HEK293 (cell line): ENCODE measurements around the gene TFPI.

Experiments
- CTCF ChIA-PET: fragments of 350-600 bp; formaldehyde crosslinking; extraction: SDS; loops from one replicate; lab custom pipeline; 2021; ENCODE audit warnings: antibody characterized with exemption; lab: Yijun Ruan, JAX
- POLR2A ChIA-PET: fragments of 300-600 bp; formaldehyde crosslinking; extraction: SDS; loops from one replicate; lab custom pipeline; 2020; ENCODE audit warnings: antibody characterized with exemption, inconsistent platforms; lab: Yijun Ruan, JAX
- H3K27ac ChIP-seq: fragments of 200-500 bp; sonication (Bioruptor generic); 2 replicates; pipeline ENCODE4 v1.5.1; 2014; ENCODE audit warnings: low read depth, low read length, control low read depth, inconsistent platforms; ENCODE audit errors: extremely low read depth
- H3K36me3 ChIP-seq, 2 experiments: fragments of 200-500 bp in 1 of 2; sonication (Bioruptor generic) in 1 of 2; 1 replicate in 1 of 2; 2 replicates in 1 of 2; pipeline ENCODE4 v1.5.1; 2014 to 2017; ENCODE audit warnings: inconsistent platforms in 2 of 2, low read length in 2 of 2; ENCODE audit not compliant: control insufficient read depth in 2 of 2, insufficient read depth in 1 of 2
- H3K4me1 ChIP-seq: fragments of 200-500 bp; sonication (Bioruptor generic); 2 replicates; pipeline ENCODE4 v1.5.1; 2014; ENCODE audit warnings: mild to moderate bottlenecking, low read length, inconsistent platforms; ENCODE audit not compliant: control insufficient read depth, insufficient read depth
- H3K4me3 ChIP-seq: 2 replicates; pipeline ENCODE4 v1.5.1; 2011; ENCODE audit warnings: low read depth, mild to moderate bottlenecking, control low read depth, low read length, moderate library complexity
- H3K9me3 ChIP-seq: fragments of 200-500 bp; sonication (Bioruptor generic); 2 replicates; pipeline ENCODE4 v1.5.1; 2014; ENCODE audit warnings: low read depth, low read length, inconsistent platforms; ENCODE audit not compliant: control insufficient read depth, insufficient read depth
- HOXD13 ChIP-seq: sonication (generic); formaldehyde crosslinking; IDR thresholded peaks from 2 replicates; pipeline ENCODE4 v1.8.0; 2022; ENCODE audit warnings: missing genetic modification reagents, borderline replicate concordance
- PRDM6 ChIP-seq: fragments of 450-650 bp; formaldehyde crosslinking; IDR thresholded peaks from 2 replicates; pipeline ENCODE4 v1.5.1; 2017; ENCODE audit warnings: missing biosample characterization, missing genetic modification characterization
- TRIM28 ChIP-seq: IDR thresholded peaks from 2 replicates; pipeline ENCODE4 v1.6.1; 2011; ENCODE audit warnings: low read length, control low read depth, borderline replicate concordance
- ZNF175 ChIP-seq: fragments of 450-650 bp; formaldehyde crosslinking; IDR thresholded peaks from 2 replicates; pipeline ENCODE4 v1.5.1; 2016; ENCODE audit warnings: missing biosample characterization, missing genetic modification characterization
- ZNF24 ChIP-seq: fragments of 450-650 bp; formaldehyde crosslinking; IDR thresholded peaks from 2 replicates; pipeline ENCODE4 v1.5.1; 2016; ENCODE audit warnings: missing biosample characterization, missing genetic modification characterization
- ZNF449 ChIP-seq: fragments of 450-650 bp; formaldehyde crosslinking; IDR thresholded peaks from 2 replicates; pipeline ENCODE4 v1.5.1; 2017; ENCODE audit warnings: missing biosample characterization, mild to moderate bottlenecking, missing genetic modification characterization, moderate library complexity
- ZNF501 ChIP-seq: fragments of 450-650 bp; formaldehyde crosslinking; IDR thresholded peaks from 2 replicates; pipeline ENCODE4 v1.5.1; 2016; ENCODE audit warnings: missing biosample characterization, missing genetic modification characterization
- ZNF560 ChIP-seq: fragments of 450-650 bp; formaldehyde crosslinking; IDR thresholded peaks from 2 replicates; pipeline ENCODE4 v1.5.1; 2017; ENCODE audit warnings: missing biosample characterization, missing genetic modification characterization, borderline replicate concordance
- ZNF654 ChIP-seq: fragments of 450-650 bp; formaldehyde crosslinking; IDR thresholded peaks from 2 replicates; pipeline ENCODE4 v1.5.1; 2016; ENCODE audit warnings: low read depth, missing biosample characterization, missing genetic modification characterization
- ZNF776 ChIP-seq: fragments of 450-650 bp; formaldehyde crosslinking; IDR thresholded peaks from 2 replicates; pipeline ENCODE4 v1.5.0; 2017; ENCODE audit warnings: missing biosample characterization, missing genetic modification characterization, borderline replicate concordance
- TF ChIP-seq, protein P1 (sequence below): fragments of 450-650 bp; formaldehyde crosslinking; IDR thresholded peaks from 2 replicates; pipeline ENCODE4 v1.5.1; 2016; ENCODE audit warnings: missing biosample characterization, missing genetic modification characterization
- TF ChIP-seq, protein P2 (sequence below): fragments of 450-650 bp; formaldehyde crosslinking; optimal IDR thresholded peaks from 2 replicates; pipeline ENCODE3; 2016; ENCODE audit warnings: missing biosample characterization, mild to moderate bottlenecking, missing genetic modification characterization

The TFPI gene

GRCh38 chr2:187580462-187581124 is 26.4 kb upstream of the TFPI start:
- Histone ChIP-seq H3K27ac (no peak overlapping the region), H3K4me1 (0 out of 2 replicates have a peak, but pooled peaks cover 1% of the 10 kb centered on the region), H3K9me3 (no peaks in the 10 kb centered on the region), H3K4me3 (no peak overlapping the region), H3K36me3 (no peaks in the 10 kb centered on the region)
- ChIA-PET POLR2A (no interaction called here), CTCF (interaction anchor here (0.6 to 9.9 kb wide), 48 partner anchors 10 to 1856 kb away, joined by 3 to 352 read pairs (median 3); partner anchors contain the start of gene TFPI)
- TF ChIP-seq, protein P1, sequence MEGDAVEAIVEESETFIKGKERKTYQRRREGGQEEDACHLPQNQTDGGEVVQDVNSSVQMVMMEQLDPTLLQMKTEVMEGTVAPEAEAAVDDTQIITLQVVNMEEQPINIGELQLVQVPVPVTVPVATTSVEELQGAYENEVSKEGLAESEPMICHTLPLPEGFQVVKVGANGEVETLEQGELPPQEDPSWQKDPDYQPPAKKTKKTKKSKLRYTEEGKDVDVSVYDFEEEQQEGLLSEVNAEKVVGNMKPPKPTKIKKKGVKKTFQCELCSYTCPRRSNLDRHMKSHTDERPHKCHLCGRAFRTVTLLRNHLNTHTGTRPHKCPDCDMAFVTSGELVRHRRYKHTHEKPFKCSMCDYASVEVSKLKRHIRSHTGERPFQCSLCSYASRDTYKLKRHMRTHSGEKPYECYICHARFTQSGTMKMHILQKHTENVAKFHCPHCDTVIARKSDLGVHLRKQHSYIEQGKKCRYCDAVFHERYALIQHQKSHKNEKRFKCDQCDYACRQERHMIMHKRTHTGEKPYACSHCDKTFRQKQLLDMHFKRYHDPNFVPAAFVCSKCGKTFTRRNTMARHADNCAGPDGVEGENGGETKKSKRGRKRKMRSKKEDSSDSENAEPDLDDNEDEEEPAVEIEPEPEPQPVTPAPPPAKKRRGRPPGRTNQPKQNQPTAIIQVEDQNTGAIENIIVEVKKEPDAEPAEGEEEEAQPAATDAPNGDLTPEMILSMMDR (tag by site-specific recombination), result peak; percentile 63; the same call in 1 of the 2 replicates
- TF ChIP-seq ZNF449 (tag by site-specific recombination), result no peak
- TF ChIP-seq ZNF175 (tag by site-specific recombination), result no peak
- TF ChIP-seq ZNF654 (tag by site-specific recombination), result peak; percentile 68
- TF ChIP-seq ZNF776 (tag by site-specific recombination), result no peak
- TF ChIP-seq HOXD13 (CRISPR knock-in tag), result no peak
- TF ChIP-seq PRDM6 (tag by site-specific recombination), result peak; percentile 33; the same call in 1 of the 2 replicates
- TF ChIP-seq ZNF560, result no peak

- TF ChIP-seq ZNF24 (tag by site-specific recombination) (no peak), ZNF501 (no peak)
- TF ChIP-seq, protein P1 (tag by site-specific recombination), result peak; percentile 57
- Histone ChIP-seq H3K9me3 (no peaks in the 10 kb centered on the region), H3K4me3 (no peak overlapping the region), H3K4me1 (0 out of 2 replicates have a peak, but pooled peaks cover 3% of the 10 kb centered on the region), H3K36me3 (no peaks in the 10 kb centered on the region), H3K27ac (no peak overlapping the region)
- CTCF ChIA-PET, result interaction anchor here (0.6 to 9.9 kb wide), 3 partner anchors 33 to 715 kb away, joined by 3 to 352 read pairs (median 4); no protein-coding TSS in a partner anchor
- POLR2A ChIA-PET, result no interaction called here
These were observed 23.1 kb upstream of the TFPI start for GRCh38 chr2:187577310-187577709.

DNA sequence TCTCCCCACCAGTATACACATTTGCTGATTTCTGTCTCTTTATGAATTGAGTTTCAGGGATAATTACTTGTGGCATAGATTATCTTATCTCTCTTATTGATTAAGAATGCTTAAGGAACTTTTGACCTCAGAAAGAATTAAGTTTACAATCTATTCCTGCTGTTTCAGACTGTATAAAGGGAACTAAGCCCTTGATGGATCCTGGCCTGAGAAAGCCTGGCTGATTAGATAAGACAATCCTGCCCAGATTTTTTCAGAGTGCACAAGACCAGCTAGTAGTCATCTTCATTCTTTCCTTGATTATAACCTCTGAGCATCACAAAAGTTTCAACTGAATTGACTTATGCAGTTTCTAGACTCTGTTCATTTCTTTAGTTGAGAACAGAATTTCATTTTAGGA is 22.7 kb upstream of the TFPI start:
- Histone ChIP-seq H3K27ac (no peak overlapping the region), H3K36me3 (no peaks in the 10 kb centered on the region), H3K4me3 (no peak overlapping the region), H3K9me3 (no peaks in the 10 kb centered on the region)
- CTCF ChIA-PET, result interaction anchor here (0.6 to 9.9 kb wide), 3 partner anchors 33 to 714 kb away, joined by 3 to 352 read pairs (median 4); no protein-coding TSS in a partner anchor
- POLR2A ChIA-PET, result no interaction called here
- TF ChIP-seq, protein P2, sequence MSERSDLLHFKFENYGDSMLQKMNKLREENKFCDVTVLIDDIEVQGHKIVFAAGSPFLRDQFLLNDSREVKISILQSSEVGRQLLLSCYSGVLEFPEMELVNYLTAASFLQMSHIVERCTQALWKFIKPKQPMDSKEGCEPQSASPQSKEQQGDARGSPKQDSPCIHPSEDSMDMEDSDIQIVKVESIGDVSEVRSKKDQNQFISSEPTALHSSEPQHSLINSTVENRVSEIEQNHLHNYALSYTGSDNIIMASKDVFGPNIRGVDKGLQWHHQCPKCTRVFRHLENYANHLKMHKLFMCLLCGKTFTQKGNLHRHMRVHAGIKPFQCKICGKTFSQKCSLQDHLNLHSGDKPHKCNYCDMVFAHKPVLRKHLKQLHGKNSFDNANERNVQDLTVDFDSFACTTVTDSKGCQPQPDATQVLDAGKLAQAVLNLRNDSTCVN (tag by site-specific recombination), result no peak
- TF ChIP-seq TRIM28, result 0 out of 2 replicates have a peak, but pooled peaks have one; percentile 34
- TF ChIP-seq, all 188 proteins: peak for 1
- H3K4me1 ChIP-seq, result 0 out of 2 replicates have a peak, but pooled peaks cover 3% of the 10 kb centered on the region
